ENCODE results near the gene PYGL. TPM values are rescaled to one million over a fixed set of nuclear protein-coding genes. Genes with fewer than 3 reads are reported as not detected.

The PYGL gene
- total RNA-seq, 1 experiment from 2014 or later, result 75.6 TPM

DNA sequence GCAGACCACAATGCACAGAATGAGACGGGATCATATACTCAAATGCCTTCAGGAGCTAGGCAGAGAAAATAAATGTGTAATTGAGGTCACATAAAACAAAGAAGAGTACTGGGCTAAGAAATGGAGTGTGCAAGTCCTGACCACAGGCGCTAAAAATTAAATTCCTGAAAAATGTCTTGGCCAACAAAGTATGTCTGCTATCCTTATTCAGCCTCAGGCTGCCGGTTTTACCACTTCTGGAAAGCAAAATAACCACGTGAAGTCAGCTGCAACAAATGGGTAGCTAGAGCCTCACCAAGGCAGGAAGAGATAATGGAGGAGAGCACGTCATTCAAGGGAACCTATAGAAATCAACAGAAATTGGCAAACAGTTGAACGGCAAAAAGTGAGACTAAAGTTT is 3.1 kb downstream of the PYGL start:
- no peak overlapping the region for H3K27ac ChIP-seq
- ChIA-PET POLR2A (ENCODE audit: unreplicated experiment) (no interaction called here), CTCF (no interaction called here)
- H3K79me2 ChIP-seq (ENCODE audit: low read depth), result peaks cover 22% of the 10 kb centered on the region
- peaks cover 1% of the 10 kb centered on the region; the same call in 1 of the 2 replicates for H3K36me3 ChIP-seq (ENCODE audit: low read depth)
- TF ChIP-seq EZH2 (IDR thresholded peaks at IDR 0.05; ENCODE audit: low read depth), result no peak
- TF ChIP-seq, protein P1, sequence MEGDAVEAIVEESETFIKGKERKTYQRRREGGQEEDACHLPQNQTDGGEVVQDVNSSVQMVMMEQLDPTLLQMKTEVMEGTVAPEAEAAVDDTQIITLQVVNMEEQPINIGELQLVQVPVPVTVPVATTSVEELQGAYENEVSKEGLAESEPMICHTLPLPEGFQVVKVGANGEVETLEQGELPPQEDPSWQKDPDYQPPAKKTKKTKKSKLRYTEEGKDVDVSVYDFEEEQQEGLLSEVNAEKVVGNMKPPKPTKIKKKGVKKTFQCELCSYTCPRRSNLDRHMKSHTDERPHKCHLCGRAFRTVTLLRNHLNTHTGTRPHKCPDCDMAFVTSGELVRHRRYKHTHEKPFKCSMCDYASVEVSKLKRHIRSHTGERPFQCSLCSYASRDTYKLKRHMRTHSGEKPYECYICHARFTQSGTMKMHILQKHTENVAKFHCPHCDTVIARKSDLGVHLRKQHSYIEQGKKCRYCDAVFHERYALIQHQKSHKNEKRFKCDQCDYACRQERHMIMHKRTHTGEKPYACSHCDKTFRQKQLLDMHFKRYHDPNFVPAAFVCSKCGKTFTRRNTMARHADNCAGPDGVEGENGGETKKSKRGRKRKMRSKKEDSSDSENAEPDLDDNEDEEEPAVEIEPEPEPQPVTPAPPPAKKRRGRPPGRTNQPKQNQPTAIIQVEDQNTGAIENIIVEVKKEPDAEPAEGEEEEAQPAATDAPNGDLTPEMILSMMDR (conservative IDR thresholded peaks at IDR 0.05), result no peak
- no peaks in the 10 kb centered on the region for H3K27me3 ChIP-seq (ENCODE audit: insufficient read depth, low read depth)
- peaks cover 29% of the 10 kb centered on the region for H3K4me1 ChIP-seq (replicated peaks; ENCODE audit: insufficient read depth)
- peaks cover 35% of the 10 kb centered on the region; the same call in 1 of the 2 replicates for H3F3A ChIP-seq (ENCODE audit: insufficient read depth, low read depth)
- no peak overlapping the region for H2AFZ ChIP-seq
- no peak overlapping the region for H3K4me3 ChIP-seq
- no TSS peak for BruUV-seq (replicated peaks)
- no peaks in the 10 kb centered on the region for H3K9me2 ChIP-seq (ENCODE audit: insufficient read depth)
- no peak for DNase-seq
- no peaks in the 10 kb centered on the region for H4K20me1 ChIP-seq (ENCODE audit: insufficient read depth)
- H3K4me2 ChIP-seq, result no peak overlapping the region
- no peaks in the 10 kb centered on the region for H3K9me3 ChIP-seq (ENCODE audit: insufficient read depth, low read depth)
- intact Hi-C loops (cut with micrococcal nuclease; ENCODE audit: unreplicated experiment), result loop anchor here (5.0 kb wide), 1 partner anchor 841 kb away; no protein-coding TSS in a partner anchor

DNA sequence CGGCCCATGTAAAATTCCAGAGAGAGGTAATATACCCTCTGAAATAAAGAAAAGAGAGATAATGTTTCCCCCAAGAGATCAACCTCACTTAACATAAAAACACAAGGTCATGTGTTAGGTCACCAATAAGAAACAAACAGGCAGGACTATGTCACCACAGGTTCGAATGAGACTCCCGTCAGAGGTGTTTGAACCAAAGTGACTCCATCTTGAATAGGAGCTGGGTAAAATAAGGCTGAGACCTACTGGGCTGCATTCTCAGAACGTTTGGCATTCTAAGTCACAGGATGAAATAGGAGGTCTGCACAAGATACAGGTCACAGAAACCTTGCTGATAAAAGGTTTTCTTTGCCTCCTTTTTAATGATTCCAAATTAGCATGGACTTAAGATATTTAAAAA is 6.5 kb downstream of the PYGL start:
- intact Hi-C loops (cut with micrococcal nuclease; ENCODE audit: unreplicated experiment), result no loop called here
- no peak for TF ChIP-seq EZH2 (IDR thresholded peaks at IDR 0.05; ENCODE audit: low read depth)
- Histone ChIP-seq H3K9me3 (ENCODE audit: insufficient read depth, low read depth) (no peaks in the 10 kb centered on the region), H3K4me1 (replicated peaks; ENCODE audit: insufficient read depth) (peaks cover 23% of the 10 kb centered on the region), H3K27me3 (ENCODE audit: insufficient read depth, low read depth) (no peaks in the 10 kb centered on the region), H4K20me1 (ENCODE audit: insufficient read depth) (no peaks in the 10 kb centered on the region), H3K4me3 (no peak overlapping the region), H3F3A (ENCODE audit: insufficient read depth, low read depth) (peaks cover 26% of the 10 kb centered on the region), H3K9me2 (ENCODE audit: insufficient read depth) (no peaks in the 10 kb centered on the region; the same call in 1 of the 2 replicates), H3K79me2 (ENCODE audit: low read depth) (peaks cover 10% of the 10 kb centered on the region; the same call in 1 of the 2 replicates), H3K36me3 (ENCODE audit: low read depth) (peaks cover 27% of the 10 kb centered on the region), H3K27ac (peak overlapping the region; percentile 21; the same call in 1 of the 2 replicates), H2AFZ (no peak overlapping the region), H3K4me2 (no peak overlapping the region; the same call in 1 of the 2 replicates)
- ChIA-PET CTCF (no interaction called here), POLR2A (ENCODE audit: unreplicated experiment) (interaction anchor here (0.6 kb wide), 1 partner anchor 12 kb away, joined by 3 read pairs; no protein-coding TSS in a partner anchor)
- no TSS peak for BruUV-seq (replicated peaks)
- DNase-seq, result no peak

DNA sequence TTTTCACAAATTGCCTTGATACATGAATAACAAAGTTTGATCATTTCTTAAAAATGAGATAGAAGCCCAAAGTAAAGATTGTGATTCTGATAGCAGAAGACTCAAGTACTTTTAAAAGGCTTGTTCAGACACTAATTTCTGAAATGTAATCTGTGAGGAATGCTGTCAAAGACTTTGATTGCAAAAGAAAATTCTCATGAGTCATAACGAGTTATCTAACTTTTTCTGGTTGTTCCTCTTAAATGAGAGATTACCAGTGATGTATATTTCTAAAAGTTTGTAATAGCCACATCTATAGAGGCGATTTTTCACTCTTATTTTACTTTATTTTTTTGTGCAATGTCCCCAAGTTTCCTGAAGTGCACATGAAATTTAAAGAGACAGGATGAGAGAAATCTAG is 7.0 kb downstream of the PYGL start:
- H3K27ac ChIP-seq, result peak overlapping the region; percentile 46
- peaks cover 10% of the 10 kb centered on the region; the same call in 1 of the 2 replicates for H3K79me2 ChIP-seq (ENCODE audit: low read depth)
- no peaks in the 10 kb centered on the region for H3K9me3 ChIP-seq (ENCODE audit: insufficient read depth, low read depth)
- peak in 1 of 2 experiments; percentile 83 for DNase-seq
- no TSS peak for BruUV-seq (replicated peaks)
- H3K4me2 ChIP-seq, result peak overlapping the region; percentile 10
- no peaks in the 10 kb centered on the region for H3K27me3 ChIP-seq (ENCODE audit: insufficient read depth, low read depth)
- intact Hi-C loops (cut with micrococcal nuclease; ENCODE audit: unreplicated experiment), result no loop called here
- no peak overlapping the region for H2AFZ ChIP-seq
- peaks cover 22% of the 10 kb centered on the region for H3K4me1 ChIP-seq (replicated peaks; ENCODE audit: insufficient read depth)
- ChIA-PET CTCF (no interaction called here), POLR2A (ENCODE audit: unreplicated experiment) (interaction anchor here (0.7 kb wide), 1 partner anchor 32 kb away, joined by 3 read pairs; no protein-coding TSS in a partner anchor)
- H3K4me3 ChIP-seq, result no peak overlapping the region
- no peaks in the 10 kb centered on the region for H4K20me1 ChIP-seq (ENCODE audit: insufficient read depth)
- peaks cover 32% of the 10 kb centered on the region for H3K36me3 ChIP-seq (ENCODE audit: low read depth)
- H3F3A ChIP-seq (ENCODE audit: insufficient read depth, low read depth), result peaks cover 26% of the 10 kb centered on the region
- H3K9me2 ChIP-seq (ENCODE audit: insufficient read depth), result no peaks in the 10 kb centered on the region; the same call in 1 of the 2 replicates
- no peak for TF ChIP-seq EZH2 (IDR thresholded peaks at IDR 0.05; ENCODE audit: low read depth)
- TF ChIP-seq, protein P1 (conservative IDR thresholded peaks at IDR 0.05), result no peak

Data from PC-9 (cell line).